Right lobe of liver (tissue), 4 donors: ENCODE results near the gene CEP83.

Experiments
- CTCF ChIP-seq, 4 donors: fragments of 200-600 bp in 3 of 4; fragments of 450-650 bp in 1 of 4; IDR thresholded peaks; one replicate each; pipeline versions ENCODE4 v1.5.1 to v1.8.0; 2016 to 2022; ENCODE audit warnings: antibody characterized with exemption in 4 of 4, mild to moderate bottlenecking in 2 of 4
- POLR2A ChIP-seq: fragments of 450-650 bp; IDR thresholded peaks from one replicate; pipeline ENCODE4 v1.6.1; 2017; ENCODE audit warnings: antibody characterized with exemption, mild to moderate bottlenecking
- donor health status: DM: no; HTN: no; CAD: no.
- donor health status: DM: no; HTN: no; CAD: no.
- donor health status: DM: no; HTN: yes; CAD: no.

- TF ChIP-seq CTCF (IDR thresholded peaks at IDR 0.05) (no peak), POLR2A (no peak)
Observed at GRCh38 chr12:94390130-94390485, 69.6 kb downstream of the CEP83 start.
